ENCODE measurements around the gene VPREB3. TPM values are rescaled to one million over a fixed set of nuclear protein-coding genes. Genes with fewer than 3 reads are reported as not detected.

The VPREB3 gene
- total and polyA plus RNA-seq, 4 donors = 0.39 to 1.4 TPM; not detected in 2

GRCh38 chr22:23801238-23801821 lies 47.1 kb upstream of the VPREB3 start:
- DNase-seq (no peak), ATAC-seq (ENCODE audit: insufficient read depth, low FRiP score) (no peak)

GRCh38 chr22:23800297-23801237 lies 46.3 kb upstream of the VPREB3 start:
- Histone ChIP-seq H3K9ac (ENCODE audit: insufficient read depth in 1 of 2, low read length in 2 of 2) (no peak overlapping the region), H3K36me3 (ENCODE audit: control insufficient read depth in 4 of 4, insufficient read depth in 4 of 4, low read length in 4 of 4) (peaks cover 18 to 65% (median 55%) of the 10 kb centered on the region in 4 donors), H3K4me1 (ENCODE audit: control insufficient read depth in 5 of 5, insufficient read depth in 5 of 5, low read length in 5 of 5) (no peaks in the 10 kb centered on the region), H3K27me3 (ENCODE audit: control insufficient read depth in 3 of 3, insufficient read depth in 3 of 3, low read length in 2 of 3) (no peaks in the 10 kb centered on the region), H3K27ac (ENCODE audit: low read depth in 1 of 2, low read length in 1 of 2) (no peak overlapping the region), H3K4me3 (no peak overlapping the region), H3K9me3 (ENCODE audit: control insufficient read depth in 4 of 4, insufficient read depth in 3 of 4, low read length in 3 of 4) (peaks cover 0 to 2% (median 0%) of the 10 kb centered on the region in 4 donors)
- TF ChIP-seq CTCF (IDR thresholded peaks at IDR 0.05; ENCODE audit: control extremely low read depth, extremely low read depth) = no peak
- WGBS, 2 donors = 93 to 95% methylated on average over 18 of the region's 18 CpGs
- DNase-seq = no peak
- ATAC-seq (ENCODE audit: insufficient read depth, low FRiP score) = no peak

More at GRCh38 chr22:23801238-23801821, 47.1 kb upstream of the VPREB3 start:
- TF ChIP-seq CTCF (IDR thresholded peaks at IDR 0.05; ENCODE audit: control extremely low read depth, extremely low read depth) = no peak
- Histone ChIP-seq H3K9me3 (ENCODE audit: control insufficient read depth in 4 of 4, insufficient read depth in 3 of 4, low read length in 3 of 4) (peaks cover 0 to 2% (median 0%) of the 10 kb centered on the region in 4 donors), H3K9ac (ENCODE audit: insufficient read depth in 1 of 2, low read length in 2 of 2) (no peak overlapping the region), H3K27ac (ENCODE audit: low read depth in 1 of 2, low read length in 1 of 2) (no peak overlapping the region), H3K4me1 (ENCODE audit: control insufficient read depth in 5 of 5, insufficient read depth in 5 of 5, low read length in 5 of 5) (no peaks in the 10 kb centered on the region), H3K27me3 (ENCODE audit: control insufficient read depth in 3 of 3, insufficient read depth in 3 of 3, low read length in 2 of 3) (no peaks in the 10 kb centered on the region), H3K4me3 (no peak overlapping the region), H3K36me3 (ENCODE audit: control insufficient read depth in 4 of 4, insufficient read depth in 4 of 4, low read length in 4 of 4) (peaks cover 21 to 68% (median 57%) of the 10 kb centered on the region in 4 donors)
- WGBS, 2 donors = 93 to 95% methylated on average over 11 of the region's 11 CpGs

- DNase-seq = no peak
- H3K36me3 ChIP-seq (ENCODE audit: control insufficient read depth in 4 of 4, insufficient read depth in 4 of 4, low read length in 4 of 4) = peaks cover 22 to 54% (median 53%) of the 10 kb centered on the region in 4 donors
- 72 to 83% methylated on average over 5 of the region's 5 CpGs for WGBS, 2 donors
- no peak for TF ChIP-seq CTCF (IDR thresholded peaks at IDR 0.05; ENCODE audit: control extremely low read depth, extremely low read depth)
- H3K27me3 ChIP-seq (ENCODE audit: control insufficient read depth in 3 of 3, insufficient read depth in 3 of 3, low read length in 2 of 3) = no peaks in the 10 kb centered on the region
- no peak overlapping the region for H3K27ac ChIP-seq (ENCODE audit: low read depth in 1 of 2, low read length in 1 of 2)
- peaks cover 0 to 3% (median 0%) of the 10 kb centered on the region in 5 donors for H3K4me1 ChIP-seq (ENCODE audit: control insufficient read depth in 5 of 5, insufficient read depth in 5 of 5, low read length in 5 of 5)
- no peak for ATAC-seq (ENCODE audit: insufficient read depth, low FRiP score)
- no peaks in the 10 kb centered on the region for H3K9me3 ChIP-seq (ENCODE audit: control insufficient read depth in 4 of 4, insufficient read depth in 3 of 4, low read length in 3 of 4)
- H3K4me3 ChIP-seq = no peak overlapping the region
- H3K9ac ChIP-seq (ENCODE audit: insufficient read depth in 1 of 2, low read length in 2 of 2) = no peak overlapping the region
Observed at GRCh38 chr22:23796461-23796860, 42.2 kb upstream of the VPREB3 start.
